OCI-LY1 (cell line): Measurements from ENCODE around the gene TRPM2.

Experiments
- H2AFZ ChIP-seq: fragments of 200-600 bp; sonication (generic), shearing (Covaris generic); 2 replicates; pipeline ENCODE4 v1.6.0; 2014; ENCODE audit warnings: antibody characterized with exemption, mild to moderate bottlenecking, low read length
- H3F3A ChIP-seq: fragments of 200-600 bp; sonication (generic), shearing (Covaris generic); 2 replicates; pipeline ENCODE4 v1.6.0; 2014; ENCODE audit warnings: mild to moderate bottlenecking, antibody characterized with exemption, low read length, moderate library complexity; ENCODE audit not compliant: insufficient read depth
- H3K27ac ChIP-seq: fragments of 200-600 bp; sonication (generic); 2 replicates; pipeline ENCODE4 v1.5.1; 2014; ENCODE audit warnings: low read length, mixed run types, mild to moderate bottlenecking, low read depth; ENCODE audit not compliant: poor library complexity, severe bottlenecking
- H3K27me3 ChIP-seq: fragments of 200-600 bp; sonication (generic); 2 replicates; pipeline ENCODE4 v1.6.0; 2014; ENCODE audit warnings: antibody characterized with exemption, mild to moderate bottlenecking, low read length, moderate library complexity; ENCODE audit not compliant: insufficient read depth
- H3K36me3 ChIP-seq: fragments of 200-600 bp; sonication (generic); 2 replicates; pipeline ENCODE4 v1.6.1; 2014; ENCODE audit warnings: mild to moderate bottlenecking, antibody characterized with exemption, low read length, moderate library complexity, mixed read lengths; ENCODE audit not compliant: insufficient read depth
- H3K4me1 ChIP-seq: fragments of 200-600 bp; sonication (generic); 2 replicates; pipeline ENCODE4 v1.5.1; 2014; ENCODE audit warnings: mild to moderate bottlenecking, low read length, moderate library complexity; ENCODE audit not compliant: insufficient read depth, severe bottlenecking
- H3K4me2 ChIP-seq: fragments of 200-600 bp; sonication (generic), shearing (Covaris generic); 2 replicates; pipeline ENCODE4 v1.6.1; 2014; ENCODE audit warnings: low read length
- H3K4me3 ChIP-seq: fragments of 200-600 bp; sonication (generic); 2 replicates; pipeline ENCODE4 v1.5.1; 2014; ENCODE audit warnings: low read length, low read depth, mild to moderate bottlenecking, mixed read lengths; ENCODE audit not compliant: poor library complexity, severe bottlenecking
- H3K79me2 ChIP-seq: fragments of 200-600 bp; shearing (Covaris generic); 2 replicates; pipeline ENCODE4 v1.6.1; 2016; ENCODE audit warnings: mixed run types, low read length, mixed read lengths; ENCODE audit not compliant: insufficient read depth
- H3K9ac ChIP-seq: fragments of 200-600 bp; sonication (generic), shearing (Covaris generic); 2 replicates; pipeline ENCODE4 v1.6.1; 2014; ENCODE audit warnings: mild to moderate bottlenecking, low read length, mixed read lengths
- H3K9me2 ChIP-seq: fragments of 200-600 bp; sonication (generic), shearing (Covaris generic); 2 replicates; pipeline ENCODE4 v1.6.1; 2014; ENCODE audit warnings: low read depth, mild to moderate bottlenecking, low read length, mixed read lengths
- H3K9me3 ChIP-seq: fragments of 200-600 bp; shearing (Covaris generic); 2 replicates; pipeline ENCODE4 v1.6.1; 2014; ENCODE audit warnings: low read length, mixed read lengths
- H4K20me1 ChIP-seq: fragments of 200-600 bp; sonication (generic), shearing (Covaris generic); 2 replicates; pipeline ENCODE4 v1.6.0; 2016; ENCODE audit warnings: mild to moderate bottlenecking, low read length; ENCODE audit not compliant: insufficient read depth
- EZH2 ChIP-seq: fragments of 200-600 bp; sonication (generic), shearing (Covaris generic); IDR thresholded peaks from 2 replicates; pipeline ENCODE4 v1.8.0; 2017; ENCODE audit warnings: borderline replicate concordance, mixed run types, mild to moderate bottlenecking, antibody characterized with exemption, low read length, moderate library complexity, mixed read lengths
- TF ChIP-seq, protein P1 (sequence below): fragments of 200-600 bp; sonication (generic), shearing (Covaris generic); IDR thresholded peaks from 2 replicates; pipeline ENCODE4 v1.5.1; 2017; ENCODE audit warnings: mild to moderate bottlenecking, antibody characterized with exemption, low read length, moderate library complexity, mixed read lengths

TRPM2 gene

GRCh38 chr21:44321846-44322450, 31.5 kb upstream of the TRPM2 start:
- Histone ChIP-seq H3K4me3 (no peak overlapping the region), H3F3A (no peaks in the 10 kb centered on the region), H3K9ac (no peak overlapping the region), H3K27ac (no peak overlapping the region), H3K27me3 (no peaks in the 10 kb centered on the region), H3K9me2 (no peaks in the 10 kb centered on the region), H3K9me3 (no peaks in the 10 kb centered on the region), H3K36me3 (peaks cover 55% of the 10 kb centered on the region), H3K4me1 (no peaks in the 10 kb centered on the region), H3K4me2 (no peak overlapping the region), H3K79me2 (no peaks in the 10 kb centered on the region), H2AFZ (no peak overlapping the region), H4K20me1 (no peaks in the 10 kb centered on the region)
- no peak for TF ChIP-seq EZH2
- TF ChIP-seq, protein P1, sequence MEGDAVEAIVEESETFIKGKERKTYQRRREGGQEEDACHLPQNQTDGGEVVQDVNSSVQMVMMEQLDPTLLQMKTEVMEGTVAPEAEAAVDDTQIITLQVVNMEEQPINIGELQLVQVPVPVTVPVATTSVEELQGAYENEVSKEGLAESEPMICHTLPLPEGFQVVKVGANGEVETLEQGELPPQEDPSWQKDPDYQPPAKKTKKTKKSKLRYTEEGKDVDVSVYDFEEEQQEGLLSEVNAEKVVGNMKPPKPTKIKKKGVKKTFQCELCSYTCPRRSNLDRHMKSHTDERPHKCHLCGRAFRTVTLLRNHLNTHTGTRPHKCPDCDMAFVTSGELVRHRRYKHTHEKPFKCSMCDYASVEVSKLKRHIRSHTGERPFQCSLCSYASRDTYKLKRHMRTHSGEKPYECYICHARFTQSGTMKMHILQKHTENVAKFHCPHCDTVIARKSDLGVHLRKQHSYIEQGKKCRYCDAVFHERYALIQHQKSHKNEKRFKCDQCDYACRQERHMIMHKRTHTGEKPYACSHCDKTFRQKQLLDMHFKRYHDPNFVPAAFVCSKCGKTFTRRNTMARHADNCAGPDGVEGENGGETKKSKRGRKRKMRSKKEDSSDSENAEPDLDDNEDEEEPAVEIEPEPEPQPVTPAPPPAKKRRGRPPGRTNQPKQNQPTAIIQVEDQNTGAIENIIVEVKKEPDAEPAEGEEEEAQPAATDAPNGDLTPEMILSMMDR, result no peak

GRCh38 chr21:44322621-44323325, 30.6 kb upstream of the TRPM2 start:
- Histone ChIP-seq H4K20me1 (no peaks in the 10 kb centered on the region), H3K27ac (no peak overlapping the region), H3K9me2 (no peaks in the 10 kb centered on the region), H3K9me3 (no peaks in the 10 kb centered on the region), H3K79me2 (no peaks in the 10 kb centered on the region), H3K4me1 (no peaks in the 10 kb centered on the region), H3K27me3 (no peaks in the 10 kb centered on the region), H2AFZ (no peak overlapping the region), H3K4me2 (no peak overlapping the region), H3F3A (no peaks in the 10 kb centered on the region), H3K4me3 (no peak overlapping the region), H3K9ac (no peak overlapping the region), H3K36me3 (peaks cover 59% of the 10 kb centered on the region)
- no peak for TF ChIP-seq EZH2
- TF ChIP-seq, protein P1, result no peak

GRCh38 chr21:44323591-44323990, 29.8 kb upstream of the TRPM2 start:
- Histone ChIP-seq H3K4me2 (no peak overlapping the region), H3K9me2 (no peaks in the 10 kb centered on the region), H3K4me1 (no peaks in the 10 kb centered on the region), H3K36me3 (peaks cover 59% of the 10 kb centered on the region), H3K27me3 (peaks cover under 1% of the 10 kb centered on the region; the same call in 1 of the 2 replicates), H3K4me3 (no peak overlapping the region), H3K9ac (no peak overlapping the region), H3K9me3 (no peaks in the 10 kb centered on the region), H3F3A (no peaks in the 10 kb centered on the region), H2AFZ (no peak overlapping the region), H3K27ac (no peak overlapping the region), H3K79me2 (no peaks in the 10 kb centered on the region), H4K20me1 (no peaks in the 10 kb centered on the region)
- TF ChIP-seq, protein P1, result no peak
- TF ChIP-seq EZH2, result no peak
